Keratinocyte (primary cell): ENCODE results near the gene PLPP1. TPM values are rescaled to one million over a fixed set of nuclear protein-coding genes. Genes with fewer than 3 reads are reported as not detected.

Experiments used
- DNase-seq: peaks from one replicate; pipeline ENCODE4 v3.0.0-alpha.2; 2011; ENCODE audit warnings: low read depth, missing footprints, low spot score
- FAIRE-seq: peaks from 2 replicates; lab custom pipeline; 2011; peaks lifted over from hg19 to GRCh38; lab: Jason Lieb, UNC
- H2AFZ ChIP-seq: 2 replicates; pipeline ENCODE4 v1.6.0; 2012; ENCODE audit warnings: low read length, control low read depth, inconsistent platforms; ENCODE audit not compliant: control insufficient read depth
- H3K27ac ChIP-seq: 2 replicates; pipeline ENCODE4 v1.5.1; 2011; ENCODE audit warnings: low read length; ENCODE audit not compliant: control insufficient read depth, insufficient read depth
- H3K27me3 ChIP-seq: 3 replicates; pipeline ENCODE4 v1.6.0; 2011; ENCODE audit warnings: low read length; ENCODE audit not compliant: control insufficient read depth, insufficient read depth; ENCODE audit errors: extremely low read depth
- H3K36me3 ChIP-seq, 2 experiments: 2 replicates in 1 of 2; 3 replicates in 1 of 2; pipeline ENCODE4 v1.5.1; 2011; ENCODE audit warnings: low read length in 2 of 2, mild to moderate bottlenecking in 1 of 2; ENCODE audit not compliant: control insufficient read depth in 2 of 2, insufficient read depth in 2 of 2; ENCODE audit errors: extremely low read depth in 1 of 2
- H3K4me1 ChIP-seq: 3 replicates; pipeline ENCODE4 v1.5.1; 2011; ENCODE audit warnings: low read length; ENCODE audit not compliant: control insufficient read depth, insufficient read depth; ENCODE audit errors: extremely low read depth
- H3K4me2 ChIP-seq: 3 replicates; pipeline ENCODE4 v1.6.0; 2011; ENCODE audit warnings: low read depth, low read length; ENCODE audit not compliant: control insufficient read depth, insufficient read depth; ENCODE audit errors: extremely low read depth
- H3K4me3 ChIP-seq, 3 experiments: fragments of 200-600 bp in 1 of 3; sonication (generic) in 1 of 3; 2 replicates in 2 of 3; 3 replicates in 1 of 3; pipeline ENCODE4 v1.5.1; 2011 to 2016; ENCODE audit warnings: low read length in 3 of 3, mild to moderate bottlenecking in 3 of 3, control low read depth in 2 of 3, inconsistent platforms in 1 of 3, low read depth in 1 of 3, mixed read lengths in 1 of 3, mixed run types in 1 of 3, moderate library complexity in 1 of 3; ENCODE audit not compliant: control insufficient read depth in 2 of 3, insufficient read depth in 2 of 3; ENCODE audit errors: extremely low read depth in 1 of 3
- H3K79me2 ChIP-seq: 2 replicates; pipeline ENCODE4 v1.6.0; 2012; ENCODE audit warnings: low read length; ENCODE audit not compliant: control insufficient read depth, insufficient read depth
- H3K9ac ChIP-seq: 3 replicates; pipeline ENCODE4 v1.6.0; 2011; ENCODE audit warnings: low read length; ENCODE audit not compliant: control insufficient read depth, insufficient read depth; ENCODE audit errors: extremely low read depth
- H3K9me1 ChIP-seq: 3 replicates; pipeline ENCODE4 v1.6.0; 2011; ENCODE audit warnings: low read length; ENCODE audit not compliant: control insufficient read depth, insufficient read depth; ENCODE audit errors: extremely low read depth
- H3K9me3 ChIP-seq: 2 replicates; pipeline ENCODE4 v1.5.1; 2012; ENCODE audit warnings: low read depth, low read length; ENCODE audit not compliant: control insufficient read depth
- H4K20me1 ChIP-seq: 3 replicates; pipeline ENCODE4 v1.6.0; 2011; ENCODE audit warnings: low read length; ENCODE audit not compliant: control insufficient read depth, insufficient read depth; ENCODE audit errors: extremely low read depth
- CTCF ChIP-seq, 3 experiments: IDR thresholded peaks in 1 of 3; conservative IDR thresholded peaks in 1 of 3; optimal IDR thresholded peaks in 1 of 3; 2 replicates in 2 of 3; 3 replicates in 1 of 3; pipeline versions ENCODE3 to v1.5.1; 2011; ENCODE audit warnings: low read length in 3 of 3, mild to moderate bottlenecking in 3 of 3, moderate library complexity in 2 of 3, control low read depth in 1 of 3, inconsistent platforms in 1 of 3; ENCODE audit not compliant: insufficient read depth in 2 of 3; ENCODE audit errors: extremely low read depth in 1 of 3
- EZH2 ChIP-seq: IDR thresholded peaks from one replicate; pipeline ENCODE4 v1.6.1; 2012; ENCODE audit warnings: inconsistent platforms, mild to moderate bottlenecking, low read length, moderate library complexity
- dilution Hi-C: fragments of 300-500 bp; cut with MboI; formaldehyde crosslinking; loops from one replicate; pipeline ENCODE4 v1.7.0; 2020; ENCODE audit warnings: low sequenced_read_pairs; ENCODE audit not compliant: extremely low pct_ligation_motif_present
- polyA plus RNA-seq, 5 experiments: library from polyadenylated mRNA; depleted of rRNA in 3 of 5; stranded (reverse) in 3 of 5; stranded (forward) in 1 of 5; unstranded in 1 of 5; fragments of >200 nt; gene quantifications; 1 replicate in 1 of 5; 2 replicates in 3 of 5; 3 replicates in 1 of 5; pipeline versions ENCODE4 v1.2.1 to v1.2.3, GENCODE V29; 2011 to 2012; ENCODE audit warnings: missing spikeins in 2 of 5, low read depth in 1 of 5, low replicate concordance in 1 of 5

PLPP1 gene
- polyA plus RNA-seq, 1 donor (not counting 4 experiments of a cell fraction or from before 2014, with no cell fraction given): 13.2 TPM

GRCh38 chr5:55411876-55412275 is 122.9 kb downstream of the PLPP1 start:
- dilution Hi-C loops: no loop called here

DNA sequence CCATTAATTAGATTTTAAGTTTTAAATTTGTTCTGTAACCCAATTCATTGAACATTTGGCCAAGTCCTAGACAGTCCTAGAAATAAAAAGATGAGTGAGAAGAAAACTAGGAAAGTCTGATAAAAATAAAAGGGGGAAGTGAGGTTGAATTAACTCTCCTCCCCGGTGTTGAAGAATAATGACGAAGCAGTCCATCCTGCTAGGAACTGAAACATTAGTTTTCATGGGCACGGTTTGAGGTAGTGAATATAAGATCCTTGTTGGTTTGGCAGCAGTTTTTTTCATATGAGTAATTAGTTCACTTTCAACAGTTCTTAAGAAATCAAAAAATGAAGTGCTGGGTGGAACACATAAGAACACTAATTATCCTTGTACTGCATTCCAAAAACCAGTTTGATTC is 123.9 kb downstream of the PLPP1 start:
- Histone ChIP-seq H3K9ac (no peak overlapping the region), H3K4me3 (no peak overlapping the region), H3K36me3 (peaks cover 2 to 8% of the 10 kb centered on the region in 2 experiments), H3K27me3 (no peaks in the 10 kb centered on the region), H3K79me2 (no peaks in the 10 kb centered on the region), H3K9me3 (no peaks in the 10 kb centered on the region), H4K20me1 (no peaks in the 10 kb centered on the region), H2AFZ (no peak overlapping the region), H3K9me1 (no peaks in the 10 kb centered on the region), H3K4me1 (no peaks in the 10 kb centered on the region), H3K27ac (no peak overlapping the region), H3K4me2 (no peak overlapping the region)
- FAIRE-seq: no peak
- TF ChIP-seq CTCF (optimal IDR thresholded peaks at IDR 0.05 in 1 of 3, IDR thresholded peaks at IDR 0.05 in 1 of 3, conservative IDR thresholded peaks at IDR 0.05 in 1 of 3; ENCODE audit: extremely low read depth in 1 of 3, insufficient read depth in 2 of 3, low read length in 3 of 3) (no peak), EZH2 (no peak)
- DNase-seq: no peak
- dilution Hi-C loops: no loop called here

More at GRCh38 chr5:55411876-55412275, 122.9 kb downstream of the PLPP1 start:
- Histone ChIP-seq H3K9ac (no peak overlapping the region), H3K9me1 (no peaks in the 10 kb centered on the region), H3K4me1 (no peaks in the 10 kb centered on the region), H4K20me1 (no peaks in the 10 kb centered on the region), H2AFZ (no peak overlapping the region), H3K4me2 (no peak overlapping the region), H3K27ac (no peak overlapping the region), H3K9me3 (no peaks in the 10 kb centered on the region), H3K27me3 (no peaks in the 10 kb centered on the region), H3K79me2 (no peaks in the 10 kb centered on the region), H3K4me3 (no peak overlapping the region), H3K36me3 (peaks cover 0 to 4% of the 10 kb centered on the region in 2 experiments)
- no peak for TF ChIP-seq CTCF (optimal IDR thresholded peaks at IDR 0.05 in 1 of 3, IDR thresholded peaks at IDR 0.05 in 1 of 3, conservative IDR thresholded peaks at IDR 0.05 in 1 of 3; ENCODE audit: extremely low read depth in 1 of 3, insufficient read depth in 2 of 3, low read length in 3 of 3)
- no peak for DNase-seq
- no peak for FAIRE-seq
